Fibroblast of mammary gland (primary cell): ENCODE results near the gene SESN1.

Source experiments
- DNase-seq: peaks from one replicate; pipeline ENCODE4 v3.0.0-alpha.2; 2010; ENCODE audit warnings: low read depth
- H3K4me3 ChIP-seq: 2 replicates; pipeline ENCODE4 v1.5.1; 2011; ENCODE audit warnings: low read depth, mild to moderate bottlenecking, low read length, moderate library complexity; ENCODE audit not compliant: control insufficient read depth
- TF ChIP-seq, protein P1 (sequence below): conservative IDR thresholded peaks from 2 replicates; pipeline ENCODE4 v1.5.1; 2011; ENCODE audit warnings: low read depth, low read length, inconsistent platforms; ENCODE audit not compliant: control insufficient read depth, insufficient read depth

SESN1 gene

DNA sequence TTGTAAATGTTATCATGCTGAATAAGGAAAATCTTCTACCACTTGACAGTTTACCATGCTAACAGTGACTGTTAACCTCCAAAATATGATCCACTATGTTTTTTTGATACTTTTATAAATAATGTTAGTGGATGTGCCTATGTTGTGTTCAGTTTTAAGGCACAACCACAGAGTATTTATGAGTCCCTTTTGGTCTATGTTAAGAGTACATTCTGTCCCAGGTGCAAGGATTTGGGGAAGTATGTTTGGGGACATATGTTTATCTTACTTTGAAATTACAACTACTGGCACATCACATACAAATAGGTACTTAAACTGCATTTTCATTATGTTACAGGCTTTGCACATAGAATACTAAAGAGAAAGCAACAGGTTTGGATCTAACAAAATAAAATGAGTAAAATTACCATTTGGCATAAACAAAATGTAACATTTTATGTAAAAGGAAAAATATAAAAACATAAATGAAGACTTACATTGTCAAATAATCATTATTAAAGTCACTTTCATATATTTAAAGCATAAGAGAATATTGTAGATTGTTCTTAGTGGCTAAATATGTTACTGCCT lies 71.2 kb downstream of the SESN1 start:
- TF ChIP-seq, protein P1, sequence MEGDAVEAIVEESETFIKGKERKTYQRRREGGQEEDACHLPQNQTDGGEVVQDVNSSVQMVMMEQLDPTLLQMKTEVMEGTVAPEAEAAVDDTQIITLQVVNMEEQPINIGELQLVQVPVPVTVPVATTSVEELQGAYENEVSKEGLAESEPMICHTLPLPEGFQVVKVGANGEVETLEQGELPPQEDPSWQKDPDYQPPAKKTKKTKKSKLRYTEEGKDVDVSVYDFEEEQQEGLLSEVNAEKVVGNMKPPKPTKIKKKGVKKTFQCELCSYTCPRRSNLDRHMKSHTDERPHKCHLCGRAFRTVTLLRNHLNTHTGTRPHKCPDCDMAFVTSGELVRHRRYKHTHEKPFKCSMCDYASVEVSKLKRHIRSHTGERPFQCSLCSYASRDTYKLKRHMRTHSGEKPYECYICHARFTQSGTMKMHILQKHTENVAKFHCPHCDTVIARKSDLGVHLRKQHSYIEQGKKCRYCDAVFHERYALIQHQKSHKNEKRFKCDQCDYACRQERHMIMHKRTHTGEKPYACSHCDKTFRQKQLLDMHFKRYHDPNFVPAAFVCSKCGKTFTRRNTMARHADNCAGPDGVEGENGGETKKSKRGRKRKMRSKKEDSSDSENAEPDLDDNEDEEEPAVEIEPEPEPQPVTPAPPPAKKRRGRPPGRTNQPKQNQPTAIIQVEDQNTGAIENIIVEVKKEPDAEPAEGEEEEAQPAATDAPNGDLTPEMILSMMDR = no peak
- H3K4me3 ChIP-seq = no peak overlapping the region
- no peak for DNase-seq

DNA sequence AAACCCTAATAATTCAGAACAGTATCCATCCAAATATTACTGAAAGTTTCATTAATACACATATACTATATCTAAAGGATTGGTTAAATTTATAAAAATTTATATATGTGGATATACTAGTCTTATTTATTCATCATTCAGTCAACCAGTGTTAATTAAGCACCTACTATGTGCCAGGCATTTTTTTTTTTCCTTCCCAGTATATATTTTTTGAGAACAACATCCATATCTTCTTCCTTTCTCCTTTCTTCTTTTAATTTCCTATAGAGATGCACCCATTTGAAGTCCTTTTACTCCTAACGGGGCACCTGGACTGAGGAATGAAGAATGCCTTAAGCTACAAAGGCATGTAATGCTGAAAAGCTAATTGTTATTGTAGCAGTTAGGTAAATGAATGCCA lies 72.8 kb downstream of the SESN1 start:
- no peak for DNase-seq
- TF ChIP-seq, protein P1 = no peak
- H3K4me3 ChIP-seq = no peak overlapping the region

GRCh38 chr6:109019911-109020310 lies 74.7 kb downstream of the SESN1 start:
- H3K4me3 ChIP-seq = no peak overlapping the region
- no peak for DNase-seq
- TF ChIP-seq, protein P1 = no peak

- TF ChIP-seq, protein P1 = no peak
Observed at GRCh38 chr6:109015176-109015575, 79.5 kb downstream of the SESN1 start.

GRCh38 chr6:109014606-109015005 lies 80.0 kb downstream of the SESN1 start:
- no peak overlapping the region for H3K4me3 ChIP-seq
- no peak for DNase-seq
- TF ChIP-seq, protein P1 = no peak

More at GRCh38 chr6:109015176-109015575, 79.5 kb downstream of the SESN1 start:
- no peak for DNase-seq
- H3K4me3 ChIP-seq = no peak overlapping the region

- DNase-seq = no peak
- H3K4me3 ChIP-seq = no peak overlapping the region
- TF ChIP-seq, protein P1 = no peak
Observed at GRCh38 chr6:109013656-109014305, 80.9 kb downstream of the SESN1 start.

DNA sequence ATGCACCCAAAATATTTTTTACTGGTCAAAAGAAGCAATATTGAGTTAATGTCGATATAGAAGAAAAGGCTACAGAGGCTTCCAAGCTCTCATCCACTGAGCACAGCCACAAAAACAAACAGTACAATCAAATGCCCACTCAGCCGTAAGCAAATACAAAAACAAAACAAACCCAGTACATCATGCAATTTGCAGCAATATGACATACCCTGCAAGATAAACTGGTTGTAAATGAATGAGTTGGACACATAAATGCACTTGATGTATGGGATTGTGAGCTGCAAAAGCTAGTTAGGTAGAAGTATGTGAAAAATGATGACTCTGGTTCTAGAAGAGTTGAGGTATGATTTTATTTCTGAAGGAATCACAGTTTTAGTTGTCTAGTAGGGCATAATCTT lies 83.9 kb downstream of the SESN1 start:
- TF ChIP-seq, protein P1 = no peak
- no peak overlapping the region for H3K4me3 ChIP-seq
- DNase-seq = no peak
